Activated CD8-positive, alpha-beta T cell treated with anti-CD3 and anti-CD28 coated beads for 36 hours (primary cell): ENCODE measurements around the gene DLX1. TPM values are rescaled to one million over a fixed set of nuclear protein-coding genes. Genes with fewer than 3 reads are reported as not detected.

Experiments
- ATAC-seq: fragments of 200-7000 bp; cut with Tn5 transposase; one replicate; pipeline ENCODE4 v1.10.0; 2021; ENCODE audit warnings: mild to moderate bottlenecking, moderate library complexity
- CTCF ChIA-PET: fragments of 350-600 bp; sonication (Branson Sonifier 250); formaldehyde crosslinking; loops from one replicate; lab custom pipeline; 2021; ENCODE audit warnings: antibody characterized with exemption; lab: Charles Lee
- POLR2A ChIA-PET: fragments of 350-600 bp; sonication (Branson Sonifier 250); formaldehyde crosslinking; loops from one replicate; lab custom pipeline; 2021; ENCODE audit warnings: antibody characterized with exemption; lab: Charles Lee
- DNase-seq: peaks from one replicate; pipeline ENCODE4 v3.0.0-alpha.2; 2020
- H3K27ac Mint-ChIP-seq: one replicate; pipeline ENCODE4 v1.8.0; 2021; ENCODE audit warnings: mild to moderate bottlenecking, mixed read lengths
- H3K27me3 Mint-ChIP-seq: one replicate; pipeline ENCODE4 v1.8.0; 2021; ENCODE audit warnings: mixed read lengths
- H3K36me3 Mint-ChIP-seq: one replicate; pipeline ENCODE4 v1.8.0; 2021; ENCODE audit warnings: low read depth, mixed read lengths
- H3K4me1 Mint-ChIP-seq: one replicate; pipeline ENCODE4 v1.8.0; 2021; ENCODE audit warnings: low read depth, mixed read lengths
- H3K4me3 Mint-ChIP-seq: one replicate; pipeline ENCODE4 v1.8.0; 2021; ENCODE audit warnings: mild to moderate bottlenecking, moderate library complexity, mixed read lengths
- H3K9me3 Mint-ChIP-seq: one replicate; pipeline ENCODE4 v1.8.0; 2021; ENCODE audit warnings: mixed read lengths
- CTCF ChIP-seq: fragments of 200-600 bp; IDR thresholded peaks from one replicate; pipeline ENCODE4 v1.8.0; 2022; ENCODE audit warnings: antibody characterized with exemption, mild to moderate bottlenecking
- intact Hi-C: fragments of 100-400 bp; cut with micrococcal nuclease; formaldehyde crosslinking; loops from one replicate; pipeline ENCODE4 v1.10.0; 2022
- total RNA-seq, 2 experiments: library from RNA; stranded (reverse); gene quantifications; one replicate each; pipeline ENCODE4 v1.2.3, GENCODE V29; 2021

The DLX1 gene
- total RNA-seq, 2 experiments from 2014 or later = not detected

DNA sequence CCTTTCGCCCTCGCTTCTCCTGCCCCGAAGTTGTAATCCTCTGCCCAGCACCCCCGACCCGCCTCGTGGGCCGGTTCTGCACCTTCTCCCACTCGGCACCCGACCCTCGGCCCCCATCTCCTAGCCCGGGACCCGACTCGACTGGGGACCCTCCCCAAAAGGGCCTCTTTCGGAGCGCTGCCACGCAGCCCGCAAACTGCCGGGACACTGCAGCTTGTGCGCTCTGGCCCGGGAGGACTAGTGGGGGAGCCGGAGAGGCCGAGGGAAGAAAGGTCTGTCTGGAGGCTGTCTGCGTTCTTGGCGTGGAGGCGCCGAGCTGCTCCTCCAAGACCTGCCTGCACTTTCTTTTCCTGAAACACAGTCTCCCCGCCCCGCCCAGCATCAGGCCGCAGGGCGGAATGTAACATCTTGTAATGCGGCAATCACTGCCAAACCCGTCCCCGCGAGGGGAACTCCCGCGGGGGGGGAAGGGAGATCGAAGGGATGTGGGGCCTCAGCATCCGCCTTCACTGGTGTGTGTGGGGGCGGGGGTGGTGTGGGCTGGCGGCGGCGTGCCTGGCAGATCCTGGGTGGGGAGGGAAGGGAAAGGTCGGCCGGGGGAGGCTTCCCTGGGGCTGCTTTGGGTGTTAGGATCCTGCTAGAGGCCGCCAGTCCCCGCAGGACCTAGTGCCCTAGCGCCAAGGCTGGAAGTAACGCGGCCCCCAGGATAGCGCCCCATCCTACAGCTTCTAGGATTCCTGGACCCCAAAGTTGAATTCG is 10.0 kb downstream of the DLX1 start:
- ChIA-PET POLR2A (interaction anchor here (0.6 to 1.8 kb wide), 2 partner anchors 13 to 308 kb away, joined by 3 to 6 read pairs; no protein-coding TSS in a partner anchor), CTCF (interaction anchor here (0.7 to 2.6 kb wide), 10 partner anchors 9 to 552 kb away, joined by 3 to 9 read pairs (median 5); partner anchors contain the start of gene DLX1)
- TF ChIP-seq CTCF = no peak
- ATAC-seq (peak; percentile 61), DNase-seq (peak; percentile 80)
- intact Hi-C loops = no loop called here
- Mint-ChIP-seq H3K36me3 (no peaks in the 10 kb centered on the region), H3K27ac (no peak overlapping the region), H3K4me3 (peak overlapping the region; percentile 73), H3K27me3 (peaks cover 72% of the 10 kb centered on the region), H3K9me3 (no peaks in the 10 kb centered on the region), H3K4me1 (peaks cover 40% of the 10 kb centered on the region)

DNA sequence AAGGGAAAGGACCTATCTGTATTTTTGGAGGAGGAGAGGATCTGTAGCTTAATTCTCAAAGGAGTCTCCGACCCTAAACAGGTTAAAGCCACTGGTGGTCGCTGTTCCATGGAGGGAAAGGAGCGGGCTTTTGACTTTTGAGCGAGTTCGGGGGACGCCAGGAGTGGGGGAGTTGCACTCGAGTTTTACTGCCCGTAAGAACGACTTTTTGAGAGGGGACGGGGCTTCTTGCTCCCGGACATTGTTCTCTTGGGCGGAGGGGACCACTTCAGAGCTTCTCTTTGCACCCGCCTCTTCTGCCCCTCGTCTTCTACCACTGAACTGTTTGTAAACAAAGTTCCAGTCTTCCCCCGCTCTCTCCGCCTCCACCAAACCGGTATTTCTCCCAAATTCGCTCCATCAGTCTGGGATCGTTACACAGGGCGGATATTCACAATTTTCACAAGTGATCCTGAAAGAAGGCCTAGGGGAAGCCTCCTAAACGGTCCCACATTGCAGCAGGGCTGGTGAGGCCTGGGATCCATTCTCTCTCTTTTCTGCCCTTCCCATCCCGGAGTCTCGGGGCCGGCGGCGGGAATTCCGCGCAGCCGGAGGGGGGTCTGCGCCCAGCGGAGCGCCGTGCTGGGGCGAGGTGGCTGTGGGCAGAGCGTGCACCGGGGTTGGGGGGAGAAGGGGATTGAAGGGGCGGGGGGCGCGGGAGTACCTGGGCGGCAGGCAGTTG is 10.8 kb downstream of the DLX1 start:
- ChIA-PET POLR2A (interaction anchor here (0.6 to 1.8 kb wide), 2 partner anchors 14 to 309 kb away, joined by 3 to 6 read pairs; no protein-coding TSS in a partner anchor), CTCF (interaction anchor here (0.6 to 2.6 kb wide), 10 partner anchors 9 to 553 kb away, joined by 3 to 9 read pairs (median 6); partner anchors contain the start of gene DLX1)
- peak overlapping the region; percentile 73 for H3K4me3 Mint-ChIP-seq
- H3K36me3 Mint-ChIP-seq = no peaks in the 10 kb centered on the region
- intact Hi-C loops = no loop called here
- peak; percentile 18 for TF ChIP-seq CTCF
- H3K4me1 Mint-ChIP-seq = peaks cover 43% of the 10 kb centered on the region
- H3K27ac Mint-ChIP-seq = no peak overlapping the region
- ATAC-seq (no peak), DNase-seq (no peak)
- H3K9me3 Mint-ChIP-seq = no peaks in the 10 kb centered on the region
- peaks cover 71% of the 10 kb centered on the region for H3K27me3 Mint-ChIP-seq

- ATAC-seq (no peak), DNase-seq (peak; percentile 33)
- Mint-ChIP-seq H3K4me3 (peak overlapping the region; percentile 47), H3K27ac (no peak overlapping the region), H3K36me3 (no peaks in the 10 kb centered on the region), H3K4me1 (peaks cover 49% of the 10 kb centered on the region), H3K9me3 (no peaks in the 10 kb centered on the region), H3K27me3 (peaks cover 72% of the 10 kb centered on the region)
- TF ChIP-seq CTCF = no peak
- intact Hi-C loops = no loop called here
- CTCF ChIA-PET = interaction anchor here (0.6 to 2.6 kb wide), 8 partner anchors 8 to 365 kb away, joined by 3 to 9 read pairs (median 6); no protein-coding TSS in a partner anchor
- POLR2A ChIA-PET = interaction anchor here (1.8 kb wide), 1 partner anchor 15 kb away, joined by 6 read pairs; no protein-coding TSS in a partner anchor
These were observed 11.6 kb downstream of the DLX1 start for GRCh38 chr2:172096626-172097547.

DNA sequence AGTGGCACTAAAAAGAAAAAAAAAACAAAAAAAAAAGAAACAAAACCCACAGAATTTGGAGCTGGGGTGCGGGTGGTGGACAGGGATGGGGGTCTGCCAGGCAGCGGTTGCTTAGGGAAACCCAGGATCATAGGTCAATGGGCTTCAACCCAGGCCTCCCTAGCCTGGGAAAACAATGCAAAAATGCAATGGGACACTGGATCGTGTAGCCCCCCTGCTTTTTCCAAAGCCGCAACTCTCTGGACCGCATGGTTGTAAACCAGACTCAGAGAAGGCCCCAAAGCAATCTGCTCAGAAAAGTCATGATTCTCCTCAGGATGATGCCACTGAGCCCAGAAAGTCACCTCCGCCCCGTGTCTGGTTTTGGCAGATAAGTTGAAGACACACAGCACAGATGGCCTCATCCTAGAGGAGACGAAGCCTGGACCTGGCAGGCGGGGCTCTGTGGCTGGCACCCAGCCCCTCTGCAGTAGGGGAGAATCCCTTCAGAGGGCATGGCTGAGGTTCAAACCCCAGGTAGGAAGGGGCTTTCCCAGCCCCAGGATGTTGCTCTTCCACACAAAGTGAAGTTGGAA is 12.3 kb downstream of the DLX1 start:
- Mint-ChIP-seq H3K4me3 (no peak overlapping the region), H3K4me1 (peaks cover 51% of the 10 kb centered on the region), H3K9me3 (no peaks in the 10 kb centered on the region), H3K27ac (no peak overlapping the region), H3K36me3 (no peaks in the 10 kb centered on the region), H3K27me3 (peaks cover 68% of the 10 kb centered on the region)
- TF ChIP-seq CTCF = no peak
- intact Hi-C loops = no loop called here
- ChIA-PET POLR2A (no interaction called here), CTCF (interaction anchor here (1.1 to 1.2 kb wide), 2 partner anchors 9 to 394 kb away, joined by 3 to 4 read pairs; no protein-coding TSS in a partner anchor)
- DNase-seq = peak; percentile 37
- no peak for ATAC-seq
